GM19463 (cell line): ENCODE measurements around the gene ABITRAM.
"Not testable (repeated sequence)": the region's sequence is repeated elsewhere in the genome, so short reads cannot be mapped to it uniquely, and the experiment has no call there.

Source experiments
- ATAC-seq: cut with Tn5 transposase; IDR thresholded peaks from one replicate; pipeline ENCODE4 v1.9.1; 2021; ENCODE audit warnings: mild to moderate bottlenecking, moderate library complexity; ENCODE audit not compliant: unreplicated experiment

The ABITRAM gene, protein sequence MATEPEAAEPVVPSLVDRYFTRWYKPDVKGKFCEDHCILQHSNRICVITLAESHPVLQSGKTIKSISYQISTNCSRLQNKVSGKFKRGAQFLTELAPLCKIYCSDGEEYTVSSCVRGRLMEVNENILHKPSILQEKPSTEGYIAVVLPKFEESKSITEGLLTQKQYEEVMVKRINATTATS

DNA sequence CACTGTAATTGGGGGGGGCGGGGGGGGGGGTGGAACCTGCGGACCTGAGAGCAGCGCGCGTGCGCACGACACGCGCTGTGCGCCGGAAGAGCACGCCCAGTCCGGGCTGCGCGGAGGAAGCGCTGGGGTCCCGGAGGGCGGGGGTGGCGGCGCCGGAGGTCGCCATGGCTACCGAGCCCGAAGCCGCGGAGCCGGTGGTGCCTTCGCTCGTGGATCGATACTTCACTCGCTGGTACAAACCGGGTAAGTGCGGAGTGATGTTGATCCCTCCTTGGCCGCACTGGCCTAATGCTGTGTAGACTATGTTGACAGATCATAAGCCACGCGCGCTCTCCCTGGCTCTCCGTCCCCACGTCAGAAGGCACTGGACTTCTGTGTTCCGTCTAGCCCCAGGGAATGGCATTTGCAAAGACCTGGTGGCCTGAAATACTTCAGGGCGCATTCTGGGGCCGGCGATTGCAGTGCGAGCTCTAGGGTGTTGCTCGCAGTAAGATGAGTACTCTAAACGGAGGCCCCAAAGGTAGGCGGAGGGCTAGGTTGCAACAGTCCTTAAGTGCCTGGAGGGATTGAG lies at the start of gene ABITRAM:
Gene ABITRAM, plus strand, starts transcription at position 78 of the 571 bp plus-strand sequence. Its CDS starts 87 bp downstream, at position 165.
- ATAC-seq: peak; percentile 78

DNA sequence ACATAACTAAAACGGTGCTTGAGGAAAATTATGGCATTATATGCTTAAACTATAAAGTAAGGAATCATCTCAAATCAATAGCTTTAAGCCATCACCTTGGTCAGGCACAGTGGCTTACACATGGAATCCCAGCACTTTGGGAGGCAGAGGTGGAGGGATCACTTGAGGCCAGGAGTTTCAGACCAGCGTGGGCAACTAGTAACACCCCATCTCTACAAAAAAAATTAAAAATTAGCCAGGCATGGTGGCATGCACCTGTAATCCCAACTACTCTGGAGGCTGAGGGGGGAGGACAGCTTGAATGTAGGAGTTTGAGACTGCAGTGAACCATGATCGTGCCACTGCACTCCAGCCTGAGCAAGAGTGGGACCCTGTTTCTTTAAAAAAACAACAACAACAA lies 49.5 kb upstream of the ABITRAM start:
- ATAC-seq: no peak

GRCh38 chr9:108885643-108886348 lies 48.4 kb upstream of the ABITRAM start:
- ATAC-seq: peak; percentile 99

DNA sequence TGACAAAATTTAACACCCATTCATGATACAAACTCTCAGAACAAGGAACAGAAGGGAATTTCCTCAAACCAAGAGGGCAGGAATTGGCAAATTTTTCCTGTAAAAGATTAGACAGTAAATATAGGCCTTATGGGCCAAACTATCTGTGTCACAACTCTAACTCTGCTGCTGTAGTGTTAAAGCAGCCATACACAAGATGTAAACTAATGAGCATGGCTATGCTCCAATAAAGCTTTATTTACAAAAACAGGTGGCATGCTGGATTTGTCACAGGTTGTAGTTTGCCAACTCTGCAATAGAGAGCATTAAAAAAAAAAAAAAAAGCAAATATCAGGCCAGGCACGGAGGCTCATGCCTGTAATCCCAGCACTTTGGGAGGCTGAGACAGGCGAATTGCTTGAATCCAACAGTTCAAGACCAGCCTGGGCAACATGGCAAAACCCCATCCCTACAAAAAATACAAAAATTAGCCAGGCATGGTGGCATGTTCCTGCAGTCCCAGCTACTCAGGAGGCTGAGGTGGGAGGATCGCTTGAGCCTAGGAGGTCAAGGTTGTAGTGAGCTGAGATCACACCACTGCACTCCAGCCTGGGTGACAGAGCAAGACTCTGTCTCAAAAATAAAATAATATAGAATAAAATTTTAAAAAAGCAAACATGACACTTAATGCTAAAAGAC lies 47.5 kb upstream of the ABITRAM start:
- not testable (repeated sequence) for ATAC-seq

DNA sequence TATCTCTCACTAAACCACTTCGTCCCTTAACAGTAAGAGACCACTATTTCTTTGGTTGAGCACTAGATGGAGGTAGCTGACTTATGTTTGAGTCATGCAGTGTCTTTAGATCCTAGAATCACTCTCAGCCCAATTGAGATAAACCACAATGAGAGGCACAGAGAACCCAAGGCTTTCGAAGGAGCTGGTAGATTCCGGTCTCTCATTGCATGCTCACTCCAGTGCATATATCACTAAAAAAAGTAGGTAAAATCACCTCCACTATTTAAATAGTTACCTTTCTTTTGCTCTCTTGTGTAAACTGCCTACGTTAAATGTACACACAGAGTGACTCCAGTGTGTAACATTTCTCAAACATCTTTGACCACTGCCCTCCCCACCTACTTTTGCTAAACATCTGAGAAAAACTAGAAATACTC lies 44.5 kb upstream of the ABITRAM start:
- no peak for ATAC-seq

GRCh38 chr9:108894225-108894997 lies 39.8 kb upstream of the ABITRAM start:
- no peak for ATAC-seq

DNA sequence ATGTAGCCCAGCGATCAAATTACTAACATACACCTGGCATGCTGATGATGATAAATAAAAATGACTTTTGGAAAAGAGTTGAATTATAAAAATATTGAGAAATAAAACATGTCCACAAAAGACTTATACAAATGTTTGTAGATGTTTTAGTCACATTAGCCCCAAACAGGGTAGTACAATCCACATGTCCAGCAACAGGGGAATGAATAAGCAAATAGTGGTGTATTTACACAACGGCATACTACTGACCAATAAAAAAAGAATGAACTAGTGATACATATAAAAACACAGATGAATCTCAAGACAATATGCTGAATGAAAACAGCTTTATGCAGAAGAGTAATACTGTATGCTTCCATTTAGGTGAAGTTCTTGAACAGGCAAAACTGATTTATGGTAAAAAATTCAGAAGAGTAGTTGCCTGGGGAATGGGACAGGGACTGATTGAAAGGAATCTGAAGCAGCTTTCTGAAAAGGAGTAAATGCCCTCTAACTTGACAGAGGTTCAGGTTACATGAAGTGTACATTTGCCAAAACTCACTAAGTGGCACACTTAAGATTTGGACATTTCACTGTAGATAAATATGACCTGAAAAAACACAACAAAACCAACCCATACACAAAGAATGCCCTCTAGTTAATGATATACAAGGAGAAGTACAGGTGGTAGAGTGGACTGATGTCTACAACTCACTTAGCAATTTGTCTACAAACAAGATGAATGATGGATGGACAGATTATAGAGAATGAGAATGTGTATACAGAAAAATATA lies 36.7 kb upstream of the ABITRAM start:
- no peak for ATAC-seq

DNA sequence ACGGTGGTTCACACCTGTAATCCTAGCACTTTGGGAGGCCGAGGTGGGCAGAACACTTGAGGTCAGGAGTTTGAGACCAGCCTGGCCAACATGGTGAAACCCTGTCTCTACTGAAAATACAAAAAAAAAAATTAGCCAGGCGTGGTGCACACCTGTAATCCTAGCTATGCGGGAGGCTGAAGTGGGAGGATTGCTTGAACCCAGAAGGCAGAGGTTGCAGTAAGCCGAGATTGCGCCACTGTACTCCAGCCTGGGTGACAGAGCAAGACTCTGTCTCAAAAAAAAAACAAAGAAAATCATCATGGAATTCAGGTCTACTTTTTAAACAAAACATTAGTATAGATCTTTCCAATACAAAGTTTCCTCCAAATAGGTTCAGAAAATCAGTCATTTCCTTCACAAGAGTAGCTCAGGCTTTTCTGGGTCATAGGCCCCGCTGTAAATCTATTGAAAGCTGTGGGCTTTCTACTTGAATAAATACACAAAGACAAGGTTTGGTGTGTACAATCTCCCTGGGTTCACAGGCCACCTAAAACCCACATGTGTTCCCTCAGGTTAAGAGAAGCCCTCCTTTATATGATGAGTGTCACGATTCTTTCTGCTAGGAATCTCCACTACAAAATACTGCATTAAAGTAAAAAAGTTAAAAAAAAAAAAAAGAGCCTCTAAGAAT lies 35.0 kb upstream of the ABITRAM start:
- ATAC-seq: not testable (repeated sequence)

- no peak for ATAC-seq
Measured at GRCh38 chr9:108900176-108900575, 34.0 kb upstream of the ABITRAM start.

DNA sequence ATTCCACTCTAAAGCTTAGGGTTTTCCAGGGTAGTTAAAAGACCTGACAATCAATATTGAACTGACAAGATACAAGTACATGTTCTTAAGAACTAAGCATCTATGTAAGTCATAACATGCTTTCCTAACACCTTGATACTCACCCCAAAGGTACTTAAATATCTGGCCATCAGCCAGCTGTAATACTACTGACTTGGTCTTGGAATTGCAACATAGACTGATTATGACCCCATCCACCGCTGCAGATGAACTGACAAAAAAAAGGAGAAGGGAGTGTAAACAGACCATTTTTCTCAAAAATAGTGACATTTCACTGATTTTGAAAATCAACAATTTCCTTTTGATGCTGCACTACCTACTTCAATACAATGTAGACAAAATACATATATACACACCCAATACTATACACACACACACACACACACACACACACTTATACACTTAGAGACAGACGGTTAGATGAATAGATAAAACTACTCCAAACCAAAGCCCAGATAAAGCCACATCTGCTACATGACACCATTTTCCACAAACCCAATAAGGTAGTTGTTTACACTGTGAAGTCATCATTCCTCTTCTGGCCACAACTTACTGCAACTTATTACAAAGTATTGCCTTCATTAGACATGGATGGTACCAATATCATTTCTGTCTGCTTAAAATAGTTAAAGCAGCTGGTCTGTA lies 30.6 kb upstream of the ABITRAM start:
- ATAC-seq: no peak

GRCh38 chr9:108904161-108904560 lies 30.0 kb upstream of the ABITRAM start:
- no peak for ATAC-seq

GRCh38 chr9:108905494-108905893 lies 28.7 kb upstream of the ABITRAM start:
- ATAC-seq: no peak

- no peak for ATAC-seq
Measured at GRCh38 chr9:108910402-108910801, 23.8 kb upstream of the ABITRAM start.

GRCh38 chr9:108910914-108911313 lies 23.3 kb upstream of the ABITRAM start:
- ATAC-seq: no peak

- no peak for ATAC-seq
Measured at GRCh38 chr9:108911820-108912219, 22.4 kb upstream of the ABITRAM start.

DNA sequence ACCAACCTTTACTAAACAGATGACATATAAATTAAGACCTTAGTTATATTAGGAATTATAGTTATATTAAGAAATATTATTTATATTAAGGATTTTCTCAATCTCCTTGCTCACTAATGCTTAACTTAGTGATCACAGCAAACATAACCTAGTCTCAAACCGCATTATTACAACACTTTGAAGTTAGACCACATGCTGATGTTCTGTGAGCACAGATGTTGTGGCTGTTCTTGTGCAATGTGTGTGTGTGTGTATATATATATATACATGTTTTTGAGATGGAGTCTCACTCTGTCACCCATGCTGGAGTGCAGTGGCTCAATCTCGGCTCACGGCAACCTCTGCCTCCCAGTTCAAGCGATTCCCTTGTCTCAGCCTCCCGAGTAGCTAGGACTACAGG lies 20.8 kb upstream of the ABITRAM start:
- ATAC-seq: no peak

GRCh38 chr9:108919517-108919916 lies 14.7 kb upstream of the ABITRAM start:
- ATAC-seq: no peak

GRCh38 chr9:108920401-108920800 lies 13.8 kb upstream of the ABITRAM start:
- not testable (repeated sequence) for ATAC-seq

GRCh38 chr9:108921200-108921599 lies 13.0 kb upstream of the ABITRAM start:
- no peak for ATAC-seq
